Measurements from ENCODE around the gene HEG1. TPM values are rescaled to one million over a fixed set of nuclear protein-coding genes. Genes with fewer than 3 reads are reported as not detected.

The HEG1 gene
- total RNA-seq, 1 experiment from 2014 or later: 21.6 TPM

- H3K36me3 ChIP-seq: peaks cover 4% of the 10 kb centered on the region; the same call in 1 of the 2 replicates
- no peak overlapping the region for H3K4me3 ChIP-seq
- H3K27ac ChIP-seq: peak overlapping the region; percentile 49
- peak in 1 of 2 experiments; percentile 32 for DNase-seq (ENCODE audit: low read depth in 1 of 2, low spot score in 2 of 2)
- peaks cover 47% of the 10 kb centered on the region for H3K4me1 ChIP-seq (replicated peaks)
- H3K9me3 ChIP-seq (replicated peaks): peaks cover 3% of the 10 kb centered on the region; the same call in 1 of the 2 replicates
- no peaks in the 10 kb centered on the region for H3K27me3 ChIP-seq (replicated peaks)
These were observed 23.9 kb upstream of the HEG1 start for GRCh38 chr3:125079675-125080045.

DNA sequence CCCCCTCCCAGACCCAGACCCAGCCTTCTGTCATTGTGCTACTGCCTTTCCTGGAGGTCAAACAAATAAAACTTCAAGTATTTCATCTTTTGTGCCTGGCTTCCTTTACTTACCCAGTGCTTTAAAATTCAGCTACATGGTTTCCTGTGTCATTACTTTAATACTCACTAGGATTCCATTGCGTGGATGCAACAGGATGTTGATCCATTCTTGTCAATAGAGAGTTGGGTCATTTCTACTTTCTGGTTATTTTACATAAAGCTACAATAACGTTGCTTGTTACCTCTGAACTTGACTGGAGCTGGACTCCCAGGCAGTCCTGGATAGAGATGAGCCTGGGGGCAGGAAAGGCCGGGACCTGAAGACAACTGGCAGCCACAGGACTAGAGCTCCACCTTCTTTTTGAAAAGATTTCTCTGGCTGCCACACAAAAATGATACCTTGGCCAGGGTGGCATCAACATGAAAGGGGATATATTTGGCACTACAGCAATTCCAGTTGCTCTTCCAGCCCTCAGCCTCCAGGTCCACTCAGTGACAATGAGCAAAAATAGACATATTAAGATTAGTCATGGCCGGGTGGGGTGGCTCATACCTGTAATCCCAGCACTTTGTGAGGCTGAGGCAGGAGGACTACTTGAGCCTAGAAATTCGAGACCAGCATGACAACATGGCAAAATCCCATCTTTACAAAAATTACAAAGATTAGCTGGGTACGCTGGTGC, 23.3 kb upstream of the HEG1 start:
- H3K4me3 ChIP-seq: no peak overlapping the region
- H3K4me1 ChIP-seq (replicated peaks): peaks cover 47% of the 10 kb centered on the region
- H3K27ac ChIP-seq: peak overlapping the region; percentile 49
- H3K36me3 ChIP-seq: peaks cover 4% of the 10 kb centered on the region; the same call in 1 of the 2 replicates
- DNase-seq (ENCODE audit: low read depth in 1 of 2, low spot score in 2 of 2): no peak
- no peaks in the 10 kb centered on the region for H3K27me3 ChIP-seq (replicated peaks)
- peaks cover 3% of the 10 kb centered on the region; the same call in 1 of the 2 replicates for H3K9me3 ChIP-seq (replicated peaks)

- no peak overlapping the region for H3K27ac ChIP-seq
- H3K4me3 ChIP-seq: no peak overlapping the region
- DNase-seq (ENCODE audit: low read depth in 1 of 2, low spot score in 2 of 2): no peak
- H3K4me1 ChIP-seq (replicated peaks): peaks cover 35% of the 10 kb centered on the region
- no peaks in the 10 kb centered on the region for H3K27me3 ChIP-seq (replicated peaks)
- peaks cover 3% of the 10 kb centered on the region; the same call in 1 of the 2 replicates for H3K9me3 ChIP-seq (replicated peaks)
- H3K36me3 ChIP-seq: peaks cover 4% of the 10 kb centered on the region; the same call in 1 of the 2 replicates
These were observed 22.1 kb upstream of the HEG1 start for GRCh38 chr3:125077864-125078263.

- H3K9me3 ChIP-seq (replicated peaks): peaks cover 3% of the 10 kb centered on the region; the same call in 1 of the 2 replicates
These were observed 20.7 kb upstream of the HEG1 start for GRCh38 chr3:125076464-125076863.

GRCh38 chr3:125075738-125076137, 19.9 kb upstream of the HEG1 start:
- Histone ChIP-seq H3K4me3 (no peak overlapping the region), H3K4me1 (replicated peaks) (peaks cover 33% of the 10 kb centered on the region), H3K36me3 (peaks cover 4% of the 10 kb centered on the region; the same call in 1 of the 2 replicates), H3K9me3 (replicated peaks) (peaks cover 3% of the 10 kb centered on the region; the same call in 1 of the 2 replicates), H3K27me3 (replicated peaks) (no peaks in the 10 kb centered on the region), H3K27ac (no peak overlapping the region)
- no peak for DNase-seq (ENCODE audit: low read depth in 1 of 2, low spot score in 2 of 2)

More at GRCh38 chr3:125076464-125076863, 20.7 kb upstream of the HEG1 start:
- no peak for DNase-seq (ENCODE audit: low read depth in 1 of 2, low spot score in 2 of 2)
- H3K4me3 ChIP-seq: no peak overlapping the region
- peaks cover 4% of the 10 kb centered on the region; the same call in 1 of the 2 replicates for H3K36me3 ChIP-seq
- H3K4me1 ChIP-seq (replicated peaks): peaks cover 33% of the 10 kb centered on the region
- H3K27me3 ChIP-seq (replicated peaks): no peaks in the 10 kb centered on the region
- H3K27ac ChIP-seq: no peak overlapping the region

DNA sequence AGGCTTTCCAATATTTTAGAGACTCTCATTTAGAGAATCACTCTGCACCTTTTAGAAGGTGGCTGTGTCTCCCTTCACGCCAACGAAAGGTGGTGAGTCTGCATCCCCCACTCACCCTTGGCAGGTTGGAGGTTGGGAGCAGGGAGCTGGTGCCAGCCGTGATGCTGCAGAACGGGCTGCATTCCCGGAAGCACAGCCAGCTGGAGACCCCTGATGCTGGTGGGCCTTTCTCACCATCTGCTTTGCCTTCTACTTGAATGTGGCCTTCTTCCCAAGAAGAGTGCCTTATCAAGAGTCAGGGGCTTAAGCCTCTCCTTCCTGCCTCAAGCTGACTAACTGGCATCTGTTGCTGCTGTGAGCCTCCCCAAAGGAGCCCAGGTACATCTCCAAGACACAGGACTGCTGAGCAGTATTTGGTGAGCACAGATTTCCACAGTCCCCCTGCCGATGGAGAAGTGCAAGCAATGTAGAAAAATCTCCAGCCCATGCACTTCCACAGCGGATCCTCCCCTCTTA, 17.7 kb upstream of the HEG1 start:
- H3K9me3 ChIP-seq (replicated peaks): no peaks in the 10 kb centered on the region

GRCh38 chr3:125072749-125073389, 17.1 kb upstream of the HEG1 start:
- Histone ChIP-seq H3K27me3 (replicated peaks) (no peaks in the 10 kb centered on the region), H3K4me1 (replicated peaks) (peaks cover 12% of the 10 kb centered on the region), H3K36me3 (no peaks in the 10 kb centered on the region), H3K9me3 (replicated peaks) (no peaks in the 10 kb centered on the region), H3K27ac (no peak overlapping the region), H3K4me3 (no peak overlapping the region)
- DNase-seq (ENCODE audit: low read depth in 1 of 2, low spot score in 2 of 2): no peak

More for the DNA sequence above, 17.7 kb upstream of the HEG1 start:
- H3K4me1 ChIP-seq (replicated peaks): peaks cover 13% of the 10 kb centered on the region
- no peak overlapping the region for H3K4me3 ChIP-seq
- H3K27ac ChIP-seq: no peak overlapping the region
- H3K36me3 ChIP-seq: no peaks in the 10 kb centered on the region
- no peak for DNase-seq (ENCODE audit: low read depth in 1 of 2, low spot score in 2 of 2)
- H3K27me3 ChIP-seq (replicated peaks): no peaks in the 10 kb centered on the region

- Histone ChIP-seq H3K36me3 (no peaks in the 10 kb centered on the region), H3K27ac (no peak overlapping the region), H3K4me3 (no peak overlapping the region), H3K9me3 (replicated peaks) (no peaks in the 10 kb centered on the region), H3K27me3 (replicated peaks) (no peaks in the 10 kb centered on the region), H3K4me1 (replicated peaks) (peaks cover 15% of the 10 kb centered on the region)
- DNase-seq (ENCODE audit: low read depth in 1 of 2, low spot score in 2 of 2): no peak
These were observed 16.5 kb upstream of the HEG1 start for GRCh38 chr3:125072301-125072700.

DNA sequence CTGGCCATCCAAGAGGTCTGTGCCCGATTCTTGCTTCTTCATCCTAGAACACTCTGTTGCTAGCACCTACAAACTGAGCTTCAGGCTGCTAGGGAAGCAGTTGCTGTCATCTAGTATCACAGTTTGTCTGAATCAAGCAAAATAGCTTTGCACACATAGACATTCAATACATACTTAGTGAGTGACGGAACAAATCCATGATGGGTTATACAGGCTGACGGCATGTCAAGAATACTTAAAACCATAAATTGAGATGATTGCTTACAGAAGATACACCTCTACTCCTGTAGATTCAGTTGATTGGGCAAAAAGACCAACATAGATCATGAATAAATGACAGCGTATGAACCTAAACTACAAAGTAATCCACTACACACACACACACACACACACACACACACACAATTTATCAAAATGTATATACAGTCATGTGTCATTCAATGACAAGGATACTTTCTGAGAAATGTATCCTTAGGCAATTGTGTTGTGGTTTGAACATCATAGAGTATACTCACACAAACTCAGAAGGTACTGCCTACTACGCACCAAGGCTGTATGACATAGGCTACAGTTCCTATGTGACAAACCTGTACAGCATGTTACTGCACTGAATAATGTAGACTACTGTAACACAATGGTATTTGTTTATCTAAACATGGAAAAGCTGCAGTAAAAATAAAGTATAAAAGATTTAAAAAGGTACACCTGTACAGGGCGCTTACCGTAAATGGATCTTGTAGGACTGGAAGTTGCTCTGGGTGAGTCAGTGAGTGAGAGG, 14.4 kb upstream of the HEG1 start:
- Histone ChIP-seq H3K4me3 (no peak overlapping the region), H3K36me3 (no peaks in the 10 kb centered on the region), H3K9me3 (replicated peaks) (no peaks in the 10 kb centered on the region), H3K4me1 (replicated peaks) (peaks cover 23% of the 10 kb centered on the region), H3K27me3 (replicated peaks) (no peaks in the 10 kb centered on the region), H3K27ac (no peak overlapping the region)
- DNase-seq (ENCODE audit: low read depth in 1 of 2, low spot score in 2 of 2): no peak

DNA sequence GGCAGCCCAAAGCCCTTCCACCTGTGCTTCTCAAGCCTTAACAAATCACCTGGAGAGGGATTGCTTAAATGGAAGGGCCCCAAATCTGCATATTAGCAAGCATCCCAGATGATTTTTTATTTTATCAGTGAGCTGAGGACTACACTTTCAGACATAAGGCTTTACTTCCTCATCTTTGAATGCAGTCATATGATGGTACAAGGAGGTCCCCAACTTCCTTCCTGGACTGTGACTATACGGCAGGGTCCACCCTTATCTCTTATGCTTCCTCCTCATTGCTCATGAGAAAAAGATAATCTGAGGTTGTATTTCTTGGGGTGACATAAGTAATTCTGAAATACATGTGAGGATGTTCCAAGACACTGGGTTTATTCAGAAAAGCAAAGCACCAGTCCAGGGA, 13.7 kb upstream of the HEG1 start:
- no peak for DNase-seq (ENCODE audit: low read depth in 1 of 2, low spot score in 2 of 2)
- H3K27ac ChIP-seq: no peak overlapping the region
- H3K4me3 ChIP-seq: no peak overlapping the region
- peaks cover 25% of the 10 kb centered on the region for H3K4me1 ChIP-seq (replicated peaks)
- H3K36me3 ChIP-seq: no peaks in the 10 kb centered on the region
- no peaks in the 10 kb centered on the region for H3K27me3 ChIP-seq (replicated peaks)
- no peaks in the 10 kb centered on the region for H3K9me3 ChIP-seq (replicated peaks)

- DNase-seq (ENCODE audit: low read depth in 1 of 2, low spot score in 2 of 2): no peak
- Histone ChIP-seq H3K9me3 (replicated peaks) (no peaks in the 10 kb centered on the region), H3K27me3 (replicated peaks) (no peaks in the 10 kb centered on the region)
These were observed 12.5 kb upstream of the HEG1 start for GRCh38 chr3:125068265-125068664.

DNA sequence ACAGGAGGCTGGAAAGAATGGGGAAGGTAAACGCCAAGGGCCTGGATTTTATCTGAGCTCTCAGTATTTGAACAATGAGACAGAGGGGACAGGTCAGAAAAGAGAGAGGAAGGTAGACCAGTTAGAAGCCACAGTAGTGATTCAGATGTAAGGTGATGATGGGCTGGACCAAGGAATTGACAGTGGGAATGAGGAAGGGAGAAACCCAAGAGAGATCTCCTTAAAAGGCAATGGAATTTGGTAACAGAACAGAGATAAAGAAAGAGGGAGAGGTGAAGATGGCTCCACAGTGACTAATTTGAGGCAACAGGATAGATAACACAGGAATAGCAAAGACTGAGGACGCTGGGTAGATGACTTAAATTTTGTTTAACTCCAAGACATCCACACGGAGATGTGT, 11.4 kb upstream of the HEG1 start:
- no peak for DNase-seq (ENCODE audit: low read depth in 1 of 2, low spot score in 2 of 2)
- no peaks in the 10 kb centered on the region for H3K9me3 ChIP-seq (replicated peaks)
- H3K4me1 ChIP-seq (replicated peaks): peaks cover 39% of the 10 kb centered on the region
- no peaks in the 10 kb centered on the region for H3K36me3 ChIP-seq
- H3K27me3 ChIP-seq (replicated peaks): no peaks in the 10 kb centered on the region
- no peak overlapping the region for H3K4me3 ChIP-seq
- H3K27ac ChIP-seq: no peak overlapping the region

More at GRCh38 chr3:125068265-125068664, 12.5 kb upstream of the HEG1 start:
- Histone ChIP-seq H3K36me3 (no peaks in the 10 kb centered on the region), H3K4me3 (no peak overlapping the region), H3K27ac (no peak overlapping the region), H3K4me1 (replicated peaks) (peaks cover 37% of the 10 kb centered on the region)

DNA sequence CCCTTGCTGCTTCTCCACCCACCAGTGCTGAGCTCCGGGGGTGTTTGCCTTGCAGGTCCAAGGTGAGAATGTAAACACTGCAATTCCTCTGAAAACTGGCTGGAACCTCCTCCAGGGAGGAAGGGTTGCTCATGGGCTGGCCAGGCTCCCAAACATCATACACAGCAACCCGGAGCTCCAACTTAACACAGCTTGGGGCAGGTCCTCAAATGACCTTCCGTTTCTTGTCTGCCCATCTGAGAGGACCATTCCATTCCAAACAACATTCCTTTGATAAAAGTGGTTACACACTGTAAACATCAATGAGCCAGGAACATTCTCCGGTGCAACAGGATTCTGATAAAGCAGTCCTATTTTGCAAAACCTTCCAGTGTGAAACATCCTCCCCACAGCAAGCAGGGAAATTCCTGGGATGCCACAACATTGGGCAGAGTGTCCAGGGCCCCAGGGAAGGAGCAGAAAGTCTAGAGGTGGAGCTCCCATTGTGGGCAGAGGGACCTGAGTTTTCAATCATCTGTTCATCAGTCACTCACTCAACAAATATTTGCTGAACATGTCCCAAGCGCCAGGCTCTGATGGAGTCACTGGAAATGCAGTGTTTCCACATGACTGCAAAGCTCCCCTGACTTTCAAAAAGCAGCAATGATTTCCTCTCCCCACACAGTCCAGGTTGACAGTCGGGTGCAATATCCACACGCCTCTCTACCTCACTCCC, 7.3 kb upstream of the HEG1 start:
- H3K4me1 ChIP-seq (replicated peaks): peaks cover 63% of the 10 kb centered on the region
- no peaks in the 10 kb centered on the region for H3K36me3 ChIP-seq
- H3K27me3 ChIP-seq (replicated peaks): no peaks in the 10 kb centered on the region
- H3K9me3 ChIP-seq (replicated peaks): no peaks in the 10 kb centered on the region
- peak overlapping the region; percentile 83 for H3K27ac ChIP-seq
- no peak overlapping the region for H3K4me3 ChIP-seq
- peak; percentile 94 to 97 for DNase-seq (ENCODE audit: low read depth in 1 of 2, low spot score in 2 of 2)

Measured in SJSA1 (cell line).